Ureter (tissue), 1 donor: ENCODE results near the gene PDLIM7. TPM values are rescaled to one million over a fixed set of nuclear protein-coding genes. Genes with fewer than 3 reads are reported as not detected.

Source experiments
- DNase-seq: peaks from one replicate; pipeline ENCODE4 v3.0.0-alpha.2; 2020; ENCODE audit warnings: low spot score
- total RNA-seq: library from RNA; stranded (reverse); gene quantifications from one replicate; pipeline ENCODE4 v1.2.4, GENCODE V29; 2023
- donor health status: DM: yes; HTN: yes; CAD: no.

PDLIM7 gene
- total RNA-seq, 1 donor from 2014 or later = 218 TPM

DNA sequence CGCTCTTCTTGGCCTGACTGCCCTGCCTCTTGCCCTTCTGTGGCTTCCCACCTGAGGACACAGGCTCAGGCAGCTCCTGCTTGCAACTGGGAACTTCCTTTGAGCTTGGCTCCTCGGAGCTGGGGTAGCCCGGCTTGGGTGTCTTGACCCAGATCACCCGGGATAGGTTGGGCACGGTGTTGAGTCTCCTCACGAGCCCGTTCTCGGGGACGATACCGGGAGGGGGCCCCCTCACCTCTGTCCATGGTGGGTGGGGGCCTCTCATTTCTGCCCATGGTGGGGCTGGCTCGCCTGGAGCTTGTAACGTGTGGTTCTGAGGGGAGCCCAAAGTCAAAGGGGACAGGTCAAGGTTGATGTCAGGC lies 27.1 kb upstream of the PDLIM7 start:
- no peak for DNase-seq

DNA sequence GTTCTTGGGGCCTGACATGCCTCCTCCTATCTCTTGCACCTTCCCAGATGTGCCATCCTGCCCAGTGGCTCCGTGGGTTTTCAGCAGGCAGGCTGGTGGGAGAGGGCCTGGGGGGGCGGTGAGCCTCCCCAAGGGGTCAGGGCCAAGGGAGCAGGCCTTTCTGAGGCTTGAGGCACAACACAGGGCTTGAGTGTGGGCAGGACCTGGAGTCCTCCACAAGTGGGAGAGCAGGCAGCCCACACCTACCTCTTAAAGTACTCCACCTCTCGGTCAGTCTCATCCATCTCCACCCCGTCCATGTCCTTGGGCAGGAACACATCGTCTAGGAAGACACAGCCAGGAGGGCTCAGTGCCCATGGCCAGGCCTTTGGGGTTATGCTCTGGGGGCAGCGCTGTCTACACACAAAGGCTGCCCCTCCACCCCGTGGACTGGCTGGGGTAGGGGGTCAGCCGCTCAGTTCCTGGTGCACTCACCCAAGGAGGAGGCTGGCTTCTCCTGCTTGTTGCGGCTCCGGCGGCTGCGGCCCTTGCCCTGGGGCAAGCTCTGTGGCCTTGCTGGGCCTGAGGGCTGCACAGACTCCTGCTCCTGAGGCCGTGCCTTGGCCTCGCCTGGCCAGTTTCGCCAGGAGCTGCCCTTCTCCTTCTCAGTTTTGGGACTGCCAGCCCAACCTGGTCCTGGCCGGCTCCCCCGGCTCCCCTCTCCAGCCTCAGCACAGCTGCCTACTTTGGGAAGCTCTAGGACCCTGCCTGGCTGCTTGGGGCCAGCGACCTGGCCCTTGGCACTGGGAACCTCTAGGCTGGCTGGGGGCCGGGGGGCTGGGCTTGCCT lies 26.5 kb upstream of the PDLIM7 start:
- DNase-seq = no peak

DNA sequence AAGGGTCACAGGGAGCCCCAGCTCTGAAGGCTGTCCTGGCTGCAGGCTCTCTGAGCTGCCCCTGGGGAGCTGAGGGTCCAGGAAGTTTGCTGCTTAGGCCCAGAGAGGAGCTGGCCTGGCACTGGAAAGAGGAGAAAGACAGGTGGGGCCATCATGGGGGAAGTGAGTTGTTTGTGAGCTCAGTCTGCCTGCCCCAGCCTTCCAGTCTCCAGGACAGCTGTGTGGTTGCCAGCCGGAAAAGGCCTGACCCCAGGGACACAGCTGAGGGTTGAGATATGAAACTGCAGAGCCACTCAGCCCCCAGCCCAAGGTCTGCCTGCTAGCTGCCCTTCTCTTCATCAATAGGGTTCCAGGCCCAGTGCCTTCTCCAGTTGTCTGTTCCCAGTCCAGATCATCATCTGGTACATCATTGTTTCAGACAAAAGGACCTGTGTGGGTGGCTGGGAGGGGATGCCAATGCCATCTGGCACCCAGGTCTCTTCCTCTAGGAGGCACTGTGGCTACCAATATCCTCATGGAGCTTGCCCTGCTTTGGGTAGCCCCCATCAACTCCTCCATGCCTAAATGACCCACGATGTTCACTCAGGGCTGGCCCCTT lies 23.6 kb upstream of the PDLIM7 start:
- no peak for DNase-seq

DNA sequence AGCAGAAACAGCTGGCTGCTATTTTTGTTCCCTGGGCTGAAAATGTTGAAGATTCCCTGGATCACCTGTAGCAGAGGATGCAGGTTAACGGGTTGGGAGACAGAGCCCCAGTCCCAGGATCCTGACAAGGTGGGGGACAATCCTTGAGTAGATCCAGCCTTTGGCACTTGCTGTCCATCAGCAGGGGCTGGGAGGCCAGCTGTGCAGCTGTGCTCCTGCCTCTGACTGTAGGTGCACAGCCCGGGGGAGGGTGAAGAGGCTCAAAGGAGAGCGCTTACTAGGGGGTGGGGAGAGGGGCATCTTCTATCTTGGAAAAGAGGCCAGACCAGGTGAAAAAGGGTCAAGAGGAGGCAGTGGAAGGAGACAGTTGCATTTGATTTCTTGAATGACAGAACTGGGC lies 22.9 kb upstream of the PDLIM7 start:
- DNase-seq = no peak

DNA sequence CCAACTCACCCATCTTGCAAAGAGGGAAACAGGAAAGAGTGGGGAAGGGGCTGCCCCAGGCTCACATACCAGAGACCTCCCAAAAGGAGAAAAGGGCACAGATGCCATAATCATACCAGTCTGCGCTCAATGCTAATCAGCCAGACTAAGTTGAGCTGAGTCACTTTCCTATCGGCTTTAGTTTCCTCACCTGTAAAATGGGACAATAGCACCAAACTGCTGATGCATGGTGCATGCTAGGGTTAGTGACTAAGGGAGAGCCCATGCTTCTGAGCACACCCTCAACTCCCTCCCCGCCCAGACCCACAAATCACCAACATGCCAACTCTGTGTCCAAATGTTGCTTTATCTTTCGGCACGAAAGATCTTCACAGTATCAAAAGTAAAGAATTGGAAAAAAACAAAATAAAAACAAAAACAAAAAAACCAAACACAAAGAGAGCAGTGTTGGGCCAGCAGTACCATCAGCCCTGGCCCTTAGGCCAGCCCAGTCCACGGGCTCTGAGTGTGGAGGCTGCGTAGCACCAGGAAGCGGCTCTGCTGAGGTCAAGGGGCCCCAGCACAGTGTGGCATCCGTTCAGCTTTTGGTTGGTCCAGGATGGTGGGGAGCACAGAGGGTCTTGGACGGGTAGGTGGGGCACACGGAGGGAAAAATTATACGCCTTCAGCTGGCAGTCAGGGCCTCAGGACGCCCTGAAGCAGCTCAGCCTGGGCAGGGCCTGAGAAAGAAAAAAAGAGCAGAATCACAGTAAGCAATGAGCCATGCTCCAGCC lies 22.2 kb upstream of the PDLIM7 start:
- DNase-seq = no peak

DNA sequence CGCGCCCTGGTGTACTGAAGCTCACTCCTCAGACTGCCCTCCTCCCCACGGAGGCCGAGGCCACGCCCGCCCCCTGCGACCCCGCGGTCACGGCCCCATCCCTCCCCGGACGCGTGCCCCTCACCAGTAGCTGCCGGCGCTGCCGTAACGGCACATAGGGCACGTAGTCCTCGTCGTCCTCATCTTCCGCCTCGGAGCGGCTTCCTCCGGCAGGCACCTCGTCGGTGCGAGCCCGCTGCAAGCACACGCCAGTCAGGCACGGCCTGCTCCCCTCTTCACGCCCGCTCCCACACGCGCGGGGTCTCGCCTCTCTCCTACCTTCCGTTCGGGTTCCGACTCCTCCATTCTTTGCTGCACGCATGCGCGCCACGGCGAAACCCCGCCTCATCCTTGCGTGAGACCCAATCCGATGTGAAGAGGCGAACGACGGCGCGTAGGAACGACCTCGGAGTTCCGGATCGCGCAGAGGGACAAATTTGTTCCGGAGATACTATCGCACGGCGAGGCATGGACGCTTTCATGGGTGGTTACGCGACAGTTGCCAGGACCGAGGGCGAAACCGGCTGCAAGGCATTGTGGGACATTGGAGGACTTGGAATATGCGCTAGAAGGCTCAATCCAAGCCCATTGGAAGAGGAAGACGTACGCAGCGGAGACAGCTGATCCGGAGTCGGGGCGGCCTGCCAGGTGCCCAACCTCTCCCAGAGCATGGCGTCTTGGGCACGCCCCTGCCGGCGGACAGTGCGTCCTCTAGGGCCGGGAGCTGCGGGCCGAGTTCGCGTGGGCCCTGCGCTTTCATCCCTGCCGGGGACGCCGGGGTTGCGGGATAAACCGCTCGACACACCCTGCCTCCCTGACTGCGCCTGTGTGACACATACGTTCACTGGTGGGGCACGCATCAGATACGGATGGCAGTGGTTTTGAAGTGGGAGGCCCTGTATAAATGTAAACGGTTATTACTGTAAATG lies 19.5 kb upstream of the PDLIM7 start, which contains the start of gene DDX41:
Gene DDX41, minus strand, starts transcription at position 361 of the 968 bp plus-strand sequence. Its CDS starts 16 bp downstream, at position 345.
- DNase-seq = peak; percentile 98

DNA sequence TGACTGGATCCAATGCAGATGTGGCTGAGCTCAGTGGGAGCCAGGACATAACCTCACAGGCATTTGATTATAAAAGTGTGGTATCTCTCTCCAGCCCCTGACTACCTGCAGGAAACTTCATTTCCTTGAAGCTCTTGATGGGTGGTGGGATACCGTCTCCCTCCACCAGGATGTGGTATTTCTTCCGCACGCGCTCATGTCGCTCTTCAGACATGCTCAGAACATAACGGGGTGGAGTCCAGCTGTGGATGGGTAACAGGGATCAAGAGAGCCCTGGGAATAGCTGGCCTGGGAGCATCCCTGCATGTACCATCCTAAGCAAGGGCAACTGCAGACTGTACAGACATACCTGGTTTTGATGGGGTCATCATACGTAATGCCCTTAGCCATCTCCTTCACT lies 18.2 kb upstream of the PDLIM7 start:
- no peak for DNase-seq

DNA sequence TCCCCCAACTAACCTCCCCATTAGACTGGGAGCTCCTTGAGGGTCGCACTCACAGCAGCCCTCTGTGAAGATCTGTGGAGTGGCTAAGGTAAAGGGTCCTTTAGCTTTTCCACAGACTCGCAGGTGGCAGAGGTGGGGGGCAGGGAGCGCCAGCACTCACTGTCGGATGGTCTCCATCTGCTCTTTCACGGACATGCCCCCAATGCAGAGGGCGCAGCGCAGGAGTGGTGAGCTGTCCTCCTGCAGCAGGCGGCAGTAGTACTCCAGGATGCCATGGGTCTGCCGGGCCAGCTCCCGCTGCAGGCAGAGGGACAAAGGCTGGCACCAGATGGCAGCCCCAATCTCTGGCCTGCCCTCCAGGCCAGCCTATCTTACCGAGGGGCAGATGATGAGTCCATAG lies 17.1 kb upstream of the PDLIM7 start:
- no peak for DNase-seq

DNA sequence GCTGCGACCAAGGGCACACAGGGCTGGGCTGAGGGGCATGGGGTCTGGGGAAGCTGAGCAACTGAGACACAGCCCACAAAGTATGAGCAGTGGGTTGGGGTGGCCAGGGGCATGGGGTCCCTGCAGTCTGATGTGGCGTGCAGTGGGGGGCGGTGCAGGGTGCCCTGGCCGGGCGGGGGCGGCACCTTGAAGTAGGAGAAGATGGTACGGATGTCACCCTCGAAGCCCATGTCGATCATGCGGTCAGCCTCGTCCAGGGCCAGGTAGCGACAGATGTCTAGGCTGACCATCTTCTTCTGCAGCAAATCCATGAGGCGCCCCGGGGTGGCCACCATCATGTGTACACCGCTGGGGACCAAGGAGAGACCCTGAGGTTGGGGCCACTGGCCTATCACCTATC lies 16.1 kb upstream of the PDLIM7 start:
- no peak for DNase-seq

DNA sequence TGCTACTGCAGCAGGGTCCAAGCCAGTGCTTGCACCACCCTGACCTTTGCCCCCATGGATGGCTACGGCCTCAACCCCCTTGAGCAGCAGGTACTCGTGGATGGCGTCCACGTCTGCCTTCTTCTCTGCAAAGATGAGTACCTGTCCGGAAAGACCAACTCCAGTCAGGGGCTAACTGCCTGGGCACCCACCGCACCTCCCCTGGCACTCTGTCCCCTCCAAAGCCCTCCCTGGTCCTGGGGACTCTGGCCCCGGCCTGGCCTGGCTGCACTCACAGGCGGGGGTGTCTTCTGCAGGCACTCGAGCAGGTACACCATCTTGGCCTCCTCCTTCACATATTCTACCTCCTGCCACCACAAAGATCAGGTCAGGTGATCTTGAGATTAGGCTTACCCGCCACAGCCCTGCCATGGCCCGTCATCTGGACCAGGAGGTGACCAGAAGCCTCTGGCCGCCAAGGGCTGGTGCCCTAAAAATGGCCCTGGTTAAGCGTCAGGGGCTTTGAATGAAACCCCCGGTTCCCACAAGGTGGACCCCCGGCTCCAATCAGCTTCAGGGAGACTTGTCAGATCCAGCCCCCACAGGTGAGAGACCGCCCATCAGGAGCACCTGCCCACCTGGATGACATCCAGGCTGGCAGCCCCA lies 15.5 kb upstream of the PDLIM7 start:
- DNase-seq = no peak

DNA sequence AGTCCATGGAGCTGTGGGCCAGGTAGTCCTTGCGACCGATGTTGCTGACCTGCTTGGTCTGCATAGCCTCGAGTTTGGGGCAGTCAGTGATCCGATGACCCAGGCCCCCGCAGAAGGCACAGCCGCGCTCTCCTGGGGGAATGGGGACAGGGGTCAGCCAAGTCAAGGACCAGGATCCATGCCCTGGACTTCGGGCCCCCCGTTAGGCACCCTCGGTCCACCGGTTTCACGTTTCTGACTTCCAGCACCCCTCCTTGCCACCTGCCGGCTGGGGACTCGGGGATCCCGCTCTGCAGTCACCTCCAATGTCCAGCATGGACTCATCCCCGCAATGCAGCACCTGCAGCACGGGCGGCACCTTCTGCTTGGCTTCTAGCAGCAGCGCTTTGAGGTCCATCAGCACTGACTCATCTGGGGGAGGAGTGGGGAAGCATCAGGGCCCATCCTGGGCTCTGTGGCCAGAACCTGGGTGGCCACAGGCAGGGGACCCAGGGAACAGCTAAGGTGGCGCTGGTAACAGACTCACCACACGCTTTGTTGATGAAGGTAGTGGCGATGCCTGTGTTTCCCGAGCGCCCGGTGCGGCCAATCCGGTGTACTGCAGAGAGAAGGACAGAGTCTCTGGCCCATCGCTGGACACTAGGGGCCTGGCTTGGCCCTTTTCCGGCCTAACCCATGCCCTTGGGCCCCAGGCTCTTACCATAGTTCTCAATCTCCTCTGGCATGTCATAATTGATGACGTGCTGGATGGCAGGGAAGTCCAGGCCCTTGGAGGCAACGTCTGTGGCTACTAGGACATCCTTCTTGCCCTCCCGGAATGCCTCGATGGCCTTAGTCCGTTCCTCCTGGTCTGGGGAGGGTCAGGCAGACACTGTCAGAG lies 14.6 kb upstream of the PDLIM7 start:
- DNase-seq = no peak

DNA sequence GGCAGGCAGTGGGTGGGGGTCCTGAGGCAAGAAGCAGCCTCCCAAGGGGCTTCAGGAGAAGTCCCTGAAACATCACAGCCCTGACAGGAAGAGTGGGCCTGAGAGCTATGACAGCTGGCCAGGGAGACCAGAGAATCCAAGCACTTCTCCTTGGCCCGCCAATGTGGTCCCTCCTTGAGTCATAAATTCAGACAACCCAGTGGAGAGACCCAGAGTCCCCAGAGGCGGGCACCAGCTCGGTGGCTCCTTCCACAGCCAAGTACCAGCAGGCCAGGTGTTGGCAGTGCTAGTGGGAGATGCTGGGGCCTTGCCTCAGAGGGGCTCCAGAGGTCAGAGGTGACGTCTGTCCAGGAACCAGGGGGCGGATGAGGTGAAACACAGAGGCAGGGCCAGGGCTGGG lies 13.8 kb upstream of the PDLIM7 start:
- no peak for DNase-seq

DNA sequence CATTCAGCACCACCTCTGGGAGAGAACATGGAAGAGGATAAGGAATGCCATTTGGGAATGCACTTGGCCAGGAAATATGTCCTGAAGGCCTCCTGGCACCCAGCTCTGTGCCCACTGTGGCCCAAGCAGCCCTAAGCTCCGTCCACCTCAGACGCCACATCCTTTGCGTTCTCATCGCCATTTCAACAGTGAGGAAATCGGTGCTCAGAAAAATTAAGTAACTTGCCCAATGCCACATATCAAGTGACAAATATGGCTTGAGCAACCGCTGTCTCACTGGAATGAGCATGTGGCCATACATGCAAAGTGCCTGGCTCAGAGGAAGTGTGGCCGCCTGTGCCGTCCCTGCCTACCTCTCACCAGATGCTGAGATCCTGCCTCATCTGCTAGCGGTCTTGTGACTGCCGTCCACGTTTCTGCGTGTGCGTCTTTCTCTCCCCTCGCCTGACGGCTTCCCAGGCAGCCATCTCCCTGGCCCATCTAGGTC lies 13.2 kb upstream of the PDLIM7 start:
- no peak for DNase-seq

DNA sequence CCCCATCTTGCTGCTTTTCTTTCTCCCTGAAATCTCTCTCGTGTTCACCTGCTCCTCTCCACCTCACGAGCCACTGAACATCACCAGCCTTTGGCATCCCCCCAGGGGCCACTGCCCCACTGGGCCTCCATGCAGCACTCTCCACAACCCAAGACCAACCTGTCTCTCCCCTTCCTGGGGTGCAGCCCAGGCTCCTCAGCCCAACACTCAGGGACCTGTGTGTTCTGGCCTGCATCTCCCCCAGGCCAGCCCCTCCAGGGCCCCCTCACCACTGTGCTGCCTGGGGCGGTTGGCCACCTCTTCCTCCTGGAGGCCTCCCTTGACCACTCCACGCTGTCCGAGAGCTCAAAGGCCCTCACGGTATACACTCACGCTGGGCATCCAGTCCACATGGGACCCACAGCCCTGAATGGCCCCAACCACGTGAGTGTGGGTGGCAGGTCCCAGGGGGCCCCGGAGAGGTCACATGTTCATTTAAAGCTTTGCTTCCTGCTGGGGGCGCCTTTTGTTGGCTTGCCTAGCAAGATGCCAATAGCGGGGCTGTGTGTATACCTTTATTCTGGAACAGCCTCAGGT lies 12.7 kb upstream of the PDLIM7 start:
- no peak for DNase-seq

DNA sequence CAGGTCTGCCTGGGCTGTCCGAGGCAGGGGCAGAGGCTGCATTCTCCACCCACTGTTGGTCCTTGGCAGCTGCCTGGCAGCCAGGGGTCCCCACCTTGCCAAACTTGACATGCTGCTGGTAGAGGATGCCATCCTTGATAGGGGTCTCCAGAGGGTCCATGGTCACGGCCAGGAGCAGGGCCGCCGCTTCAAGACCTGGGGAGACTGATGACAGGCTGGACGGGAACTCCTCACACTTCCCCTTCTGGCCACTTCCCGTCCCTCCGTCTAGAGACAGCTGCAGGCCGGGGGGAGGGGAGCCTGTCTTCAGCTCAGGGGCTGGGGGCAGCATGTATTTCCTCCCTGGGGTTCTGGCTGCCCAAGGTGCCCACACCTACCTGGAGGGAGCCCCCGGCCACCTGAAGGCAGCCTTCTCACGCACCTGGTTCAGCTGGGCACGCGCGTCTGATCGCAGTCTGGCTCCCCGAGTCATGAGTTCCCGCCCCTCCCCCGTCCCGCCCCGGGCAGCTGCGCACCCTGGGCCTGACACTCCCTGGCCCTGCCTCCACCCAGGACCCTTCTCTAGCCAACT lies 12.1 kb upstream of the PDLIM7 start, which contains the start of gene DOK3:
Gene DOK3, minus strand, starts transcription at position 446 of the 571 bp plus-strand sequence. Its CDS starts 286 bp downstream, at position 160.
- DNase-seq = no peak

DNA sequence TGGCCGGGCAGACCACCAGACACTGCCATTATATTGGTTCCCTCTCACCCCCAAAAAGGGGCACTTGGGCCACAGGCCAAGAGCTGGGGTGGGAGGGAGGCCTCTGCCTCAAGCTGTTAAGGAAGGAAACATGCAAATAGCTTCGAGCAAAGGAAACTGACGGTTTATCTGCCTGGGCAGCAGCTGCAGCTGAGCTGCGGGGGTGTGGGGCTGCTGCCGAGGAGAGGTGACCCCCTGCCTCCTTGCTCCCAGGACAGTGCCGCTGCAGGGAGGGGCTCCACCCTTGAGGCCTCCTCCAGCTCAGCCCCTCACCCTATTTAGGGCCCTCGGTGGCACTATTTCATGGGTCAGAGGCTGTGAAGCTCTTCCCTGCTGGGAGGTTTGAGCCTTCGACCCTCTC lies 11.4 kb upstream of the PDLIM7 start:
- no peak for DNase-seq

DNA sequence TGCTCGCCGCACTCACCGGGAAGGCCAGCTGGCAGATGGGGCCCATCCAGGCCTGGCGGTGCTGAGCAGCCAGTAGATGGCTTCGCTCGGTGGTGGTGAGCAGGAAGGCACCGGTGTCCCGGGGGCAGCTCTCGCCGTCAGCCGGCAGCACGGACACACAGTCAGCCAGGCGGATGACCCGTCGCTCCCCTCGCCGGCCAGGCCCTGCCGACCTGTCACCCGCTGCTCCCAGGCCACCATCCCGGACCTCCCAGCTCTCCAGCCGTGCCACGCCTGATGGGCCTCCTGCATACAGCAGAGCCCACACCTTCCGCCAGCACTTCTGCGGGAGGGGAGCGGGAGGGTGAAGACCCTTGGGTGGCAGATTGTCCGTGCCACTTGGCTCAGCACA lies 10.8 kb upstream of the PDLIM7 start:
- DNase-seq = no peak

DNA sequence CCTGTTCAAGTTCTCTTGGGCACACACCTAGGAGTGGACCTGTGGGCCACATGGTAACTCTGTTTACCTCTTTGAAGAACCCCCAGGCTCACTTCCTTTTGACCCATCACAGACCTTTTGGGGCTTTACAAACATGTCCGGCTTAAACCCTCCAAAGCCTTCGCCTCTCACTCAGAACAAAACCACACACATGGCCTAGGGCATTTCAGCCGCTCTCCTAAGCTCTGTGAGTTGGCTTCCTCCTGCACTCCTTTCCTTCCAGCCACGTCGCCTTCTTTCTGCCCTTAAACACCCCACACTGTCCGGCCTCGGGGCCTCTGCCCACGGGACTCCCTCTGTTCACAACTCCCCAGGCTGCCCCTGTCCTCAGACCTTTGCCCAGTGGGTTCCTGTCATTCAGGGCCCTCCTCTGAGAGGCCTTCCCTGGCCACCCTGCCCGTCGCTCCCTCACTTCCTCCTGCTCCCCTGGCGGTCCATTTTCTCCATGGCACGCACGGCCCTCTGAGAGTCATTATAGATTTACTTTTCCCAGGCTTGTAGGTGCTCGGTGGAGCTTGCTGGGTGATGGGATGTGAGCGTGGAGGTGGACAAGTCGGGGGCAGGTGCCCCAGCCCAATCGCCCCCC lies 10.3 kb upstream of the PDLIM7 start:
- no peak for DNase-seq

DNA sequence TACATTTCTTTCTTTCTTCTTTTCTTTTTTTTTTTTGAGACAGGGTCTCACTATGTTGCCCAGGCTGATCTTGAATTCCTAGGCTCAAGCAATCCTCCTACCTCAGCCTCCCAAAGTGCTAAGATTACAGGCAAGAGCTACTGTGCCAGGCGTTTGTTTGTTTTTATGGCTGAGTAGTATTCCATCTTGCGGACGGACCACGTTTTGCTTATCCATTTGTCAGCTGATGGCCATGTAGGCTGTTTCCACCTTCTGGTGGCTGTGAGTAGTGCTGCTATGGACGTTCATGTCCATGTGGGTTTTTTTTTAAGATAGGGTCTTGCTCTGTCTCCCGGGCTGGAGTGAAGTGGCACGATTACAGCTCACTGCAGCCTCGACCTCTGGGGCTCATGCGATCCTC lies 9.8 kb upstream of the PDLIM7 start:
- DNase-seq = no peak
